BJ (cell line): ENCODE measurements around the gene IRF9. TPM values are rescaled to one million over a fixed set of nuclear protein-coding genes. Genes with fewer than 3 reads are reported as not detected.

ENCODE experiments used
- CTCF ChIA-PET: fragments of 350-600 bp; formaldehyde crosslinking; extraction: SDS; loops from one replicate; lab custom pipeline; 2021; ENCODE audit warnings: antibody characterized with exemption, inconsistent platforms; lab: Yijun Ruan, JAX
- POLR2A ChIA-PET: fragments of 300-600 bp; sonication (Branson Sonifier 250); formaldehyde crosslinking; extraction: SDS; loops from one replicate; lab custom pipeline; 2021; ENCODE audit warnings: antibody characterized with exemption; lab: Charles Lee
- DNase-seq: peaks from one replicate; pipeline ENCODE4 v3.0.0-alpha.2; 2011; ENCODE audit warnings: low read depth
- H3K27me3 ChIP-seq: 2 replicates; pipeline ENCODE4 v1.6.0; 2011; ENCODE audit warnings: low read length; ENCODE audit not compliant: control insufficient read depth, insufficient read depth
- H3K36me3 ChIP-seq: 2 replicates; pipeline ENCODE4 v1.5.1; 2011; ENCODE audit warnings: low read length; ENCODE audit not compliant: control insufficient read depth, insufficient read depth
- H3K4me3 ChIP-seq: 2 replicates; pipeline ENCODE4 v1.5.1; 2011; ENCODE audit warnings: low read depth, mild to moderate bottlenecking, control low read depth, low read length
- CTCF ChIP-seq: IDR thresholded peaks from 2 replicates; pipeline ENCODE4 v1.5.1; 2011; ENCODE audit warnings: low read depth, mild to moderate bottlenecking, control low read depth, inconsistent platforms, low read length, moderate library complexity; ENCODE audit not compliant: insufficient read depth
- polyA plus RNA-seq: library from polyadenylated mRNA; depleted of rRNA; stranded (reverse); fragments of >200 nt; gene quantifications from 2 replicates; pipeline ENCODE4 v1.2.3, GENCODE V29; 2011

IRF9 gene
- polyA plus RNA-seq, 1 experiment, result 107 TPM

- ChIA-PET POLR2A (interaction anchor here (0.9 kb wide), 1 partner anchor 25 kb away, joined by 4 read pairs; the partner anchor contains the start of genes DCAF11 and NRL), CTCF (no interaction called here)
- no peak for TF ChIP-seq CTCF
- Histone ChIP-seq H3K36me3 (peaks cover 23% of the 10 kb centered on the region), H3K27me3 (no peaks in the 10 kb centered on the region), H3K4me3 (peak overlapping the region; percentile 2; the same call in 1 of the 2 replicates)
- no peak for DNase-seq
These were observed 21.7 kb upstream of the IRF9 start for GRCh38 chr14:24139272-24139934.

GRCh38 chr14:24141097-24141880 lies 19.8 kb upstream of the IRF9 start, which contains the start of gene EMC9:
Gene EMC9, minus strand, starts transcription at chr14:24141591. Its CDS starts 287 bp downstream, at chr14:24141304.
- peak; percentile 96 for DNase-seq
- ChIA-PET CTCF (interaction anchor here (0.5 to 1.0 kb wide), 3 partner anchors 20 to 980 kb away, joined by 3 to 9 read pairs (median 5); partner anchors contain the start of genes IPO4 and IRF9), POLR2A (interaction anchor here (1.2 kb wide), 1 partner anchor 20 kb away, joined by 8 read pairs; the partner anchor contains the start of gene IRF9)
- peak; percentile 56 for TF ChIP-seq CTCF
- Histone ChIP-seq H3K36me3 (peaks cover 23% of the 10 kb centered on the region), H3K27me3 (no peaks in the 10 kb centered on the region), H3K4me3 (peak within 1 kb of the TSS; percentile 66)

- no peaks in the 10 kb centered on the region for H3K27me3 ChIP-seq
- H3K36me3 ChIP-seq, result peaks cover 12% of the 10 kb centered on the region
- CTCF ChIA-PET, result interaction anchor here (0.6 kb wide), 1 partner anchor 926 kb away, joined by 3 read pairs; no protein-coding TSS in a partner anchor
- H3K4me3 ChIP-seq, result no peak overlapping the region
- POLR2A ChIA-PET, result no interaction called here
- no peak for TF ChIP-seq CTCF
- no peak for DNase-seq
These were observed 17.6 kb upstream of the IRF9 start for GRCh38 chr14:24143511-24143910.

GRCh38 chr14:24144451-24144850 lies 16.6 kb upstream of the IRF9 start:
- H3K4me3 ChIP-seq, result no peak overlapping the region
- H3K27me3 ChIP-seq, result no peaks in the 10 kb centered on the region
- ChIA-PET POLR2A (no interaction called here), CTCF (no interaction called here)
- H3K36me3 ChIP-seq, result peaks cover 6% of the 10 kb centered on the region
- no peak for DNase-seq
- no peak for TF ChIP-seq CTCF

- ChIA-PET POLR2A (interaction anchor here (0.6 to 0.9 kb wide), 2 partner anchors 17 to 19 kb away, joined by 3 to 7 read pairs; no protein-coding TSS in a partner anchor), CTCF (interaction anchor here (1.3 to 3.8 kb wide), 3 partner anchors 16 to 93 kb away, joined by 3 to 39 read pairs (median 9); partner anchors contain the start of genes CARMIL3 and IRF9)
- Histone ChIP-seq H3K27me3 (no peaks in the 10 kb centered on the region), H3K36me3 (peaks cover 12% of the 10 kb centered on the region), H3K4me3 (no peak overlapping the region)
- TF ChIP-seq CTCF, result no peak
- DNase-seq, result no peak
These were observed 15.8 kb upstream of the IRF9 start for GRCh38 chr14:24145219-24145618.
